GM12892 (cell line): ENCODE data around the gene DPP4.

Experiments
- POLR2A ChIP-seq: IDR thresholded peaks from 2 replicates; pipeline ENCODE4 v1.6.1; 2011; ENCODE audit warnings: low read depth, low read length, control low read depth
- POLR2AphosphoS5 ChIP-seq: IDR thresholded peaks from 2 replicates; pipeline ENCODE4 v1.6.1; 2011; ENCODE audit warnings: low read depth, low read length, control low read depth
- TAF1 ChIP-seq: IDR thresholded peaks from 2 replicates; pipeline ENCODE4 v1.6.1; 2011; ENCODE audit warnings: low read depth, mild to moderate bottlenecking, control low read depth, low read length, borderline replicate concordance

DNA sequence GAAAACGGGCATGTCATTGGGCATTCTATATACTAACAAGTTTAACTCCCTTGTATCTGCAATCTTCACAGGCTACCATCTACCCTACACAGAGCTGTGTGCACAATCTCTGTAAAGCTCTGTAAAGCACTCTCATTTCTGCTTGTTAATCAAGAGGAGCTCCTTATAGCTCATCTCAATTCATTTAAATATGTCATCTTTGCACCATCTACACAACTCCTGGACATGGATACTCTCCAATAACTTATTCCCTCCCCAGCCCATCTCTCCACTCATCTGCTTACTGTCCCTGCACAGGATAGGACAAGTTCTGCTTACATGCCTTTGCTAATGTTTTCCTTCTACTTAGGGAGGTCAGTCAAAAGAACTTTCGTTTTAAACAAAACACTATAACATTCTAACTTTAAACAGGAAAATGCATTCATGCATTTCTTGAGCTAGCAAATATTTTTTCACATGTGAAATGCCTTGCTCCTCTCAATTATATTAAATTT is 61.4 kb downstream of the DPP4 start:
- no peak for TF ChIP-seq POLR2AphosphoS5
- no peak for TF ChIP-seq TAF1
- no peak for TF ChIP-seq POLR2A
